Activated CD8-positive, alpha-beta memory T cell treated with anti-CD3 and anti-CD28 coated beads for 1 hour (primary cell): ENCODE data around the gene SDC1.
"Not testable (repeated sequence)": the region's sequence is repeated elsewhere in the genome, so short reads cannot be mapped to it uniquely, and the experiment has no call there.

Source experiments
- DNase-seq, 2 donors: peaks; one replicate each; pipeline ENCODE4 v3.0.0-alpha.2; 2020; ENCODE audit warnings: low read depth in 1 of 2; ENCODE audit errors: extremely low read depth in 1 of 2

The SDC1 gene

GRCh38 chr2:20224716-20225293 is at the start of gene SDC1:
Gene SDC1, minus strand, starts transcription at chr2:20225130. Its CDS starts 263 bp downstream, at chr2:20224867.
- DNase-seq: no peak

GRCh38 chr2:20273042-20273441 is 48.1 kb upstream of the SDC1 start:
- no peak for DNase-seq

GRCh38 chr2:20268317-20268716 is 43.4 kb upstream of the SDC1 start:
- not testable (repeated sequence) for DNase-seq

GRCh38 chr2:20267529-20267928 is 42.6 kb upstream of the SDC1 start:
- no peak for DNase-seq

- no peak for DNase-seq
Observed at GRCh38 chr2:20264629-20265028, 39.7 kb upstream of the SDC1 start.

- DNase-seq: no peak
Observed at GRCh38 chr2:20257411-20257810, 32.5 kb upstream of the SDC1 start.

GRCh38 chr2:20254731-20255130 is 29.8 kb upstream of the SDC1 start:
- DNase-seq: no peak

GRCh38 chr2:20250436-20250835 is 25.5 kb upstream of the SDC1 start:
- no peak for DNase-seq

GRCh38 chr2:20249170-20249569 is 24.2 kb upstream of the SDC1 start:
- no peak for DNase-seq

- no peak for DNase-seq
Observed at GRCh38 chr2:20247084-20247483, 22.2 kb upstream of the SDC1 start.

GRCh38 chr2:20243637-20244036 is 18.7 kb upstream of the SDC1 start:
- DNase-seq: not testable (repeated sequence)

GRCh38 chr2:20242727-20243377 is 17.9 kb upstream of the SDC1 start:
- DNase-seq: no peak

- no peak for DNase-seq
Observed at GRCh38 chr2:20241973-20242726, 17.2 kb upstream of the SDC1 start.

- not testable (repeated sequence) for DNase-seq
Observed at GRCh38 chr2:20240291-20240690, 15.4 kb upstream of the SDC1 start.

GRCh38 chr2:20236496-20236895 is 11.6 kb upstream of the SDC1 start:
- DNase-seq: no peak

- no peak for DNase-seq
Observed at GRCh38 chr2:20235655-20236305, 10.8 kb upstream of the SDC1 start.

- DNase-seq: not testable (repeated sequence)
Observed at GRCh38 chr2:20234597-20234996, 9.7 kb upstream of the SDC1 start.

GRCh38 chr2:20232837-20233207 is 7.9 kb upstream of the SDC1 start:
- no peak for DNase-seq

GRCh38 chr2:20231598-20232026 is 6.7 kb upstream of the SDC1 start:
- no peak for DNase-seq

- DNase-seq: no peak
Observed at GRCh38 chr2:20231159-20231558, 6.2 kb upstream of the SDC1 start.

GRCh38 chr2:20230114-20230425 is 5.1 kb upstream of the SDC1 start:
- no peak for DNase-seq
